ENCODE results near the gene ZNF324B.

ZNF324B gene

GRCh38 chr19:58407658-58408151 is 43.7 kb upstream of the ZNF324B start (continued):
- TF ChIP-seq ZNF501 (tag by site-specific recombination; IDR thresholded peaks at IDR 0.05) = 0 out of 2 replicates have a peak, but pooled peaks have one; percentile 16
- TF ChIP-seq ZNF529 (tag by site-specific recombination; IDR thresholded peaks at IDR 0.05; ENCODE audit: insufficient replicate concordance) = no peak
- TF ChIP-seq, protein P1, sequence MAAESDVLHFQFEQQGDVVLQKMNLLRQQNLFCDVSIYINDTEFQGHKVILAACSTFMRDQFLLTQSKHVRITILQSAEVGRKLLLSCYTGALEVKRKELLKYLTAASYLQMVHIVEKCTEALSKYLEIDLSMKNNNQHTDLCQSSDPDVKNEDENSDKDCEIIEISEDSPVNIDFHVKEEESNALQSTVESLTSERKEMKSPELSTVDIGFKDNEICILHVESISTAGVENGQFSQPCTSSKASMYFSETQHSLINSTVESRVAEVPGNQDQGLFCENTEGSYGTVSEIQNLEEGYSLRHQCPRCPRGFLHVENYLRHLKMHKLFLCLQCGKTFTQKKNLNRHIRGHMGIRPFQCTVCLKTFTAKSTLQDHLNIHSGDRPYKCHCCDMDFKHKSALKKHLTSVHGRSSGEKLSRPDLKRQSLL (tag by site-specific recombination; IDR thresholded peaks at IDR 0.05) = no peak
- no peak for TF ChIP-seq ZNF2 (tag by site-specific recombination; IDR thresholded peaks at IDR 0.05)
- TF ChIP-seq, protein P2, sequence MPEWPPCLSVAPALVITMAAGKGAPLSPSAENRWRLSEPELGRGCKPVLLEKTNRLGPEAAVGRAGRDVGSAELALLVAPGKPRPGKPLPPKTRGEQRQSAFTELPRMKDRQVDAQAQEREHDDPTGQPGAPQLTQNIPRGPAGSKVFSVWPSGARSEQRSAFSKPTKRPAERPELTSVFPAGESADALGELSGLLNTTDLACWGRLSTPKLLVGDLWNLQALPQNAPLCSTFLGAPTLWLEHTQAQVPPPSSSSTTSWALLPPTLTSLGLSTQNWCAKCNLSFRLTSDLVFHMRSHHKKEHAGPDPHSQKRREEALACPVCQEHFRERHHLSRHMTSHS (tag by site-specific recombination; IDR thresholded peaks at IDR 0.05) = no peak
- TF ChIP-seq ZNF138 (tag by site-specific recombination; IDR thresholded peaks at IDR 0.05; ENCODE audit: borderline replicate concordance) = no peak
- no peak for TF ChIP-seq ZNF549 (tag by site-specific recombination; IDR thresholded peaks at IDR 0.05)
- TF ChIP-seq ZNF175 (tag by site-specific recombination; IDR thresholded peaks at IDR 0.05) = no peak
- no peak for TF ChIP-seq ATF2 (tag by site-specific recombination; IDR thresholded peaks at IDR 0.05; ENCODE audit: low read depth)
- no peak for TF ChIP-seq SP7 (tag by site-specific recombination; IDR thresholded peaks at IDR 0.05)
- no peak for TF ChIP-seq ZNF341 (tag by site-specific recombination; IDR thresholded peaks at IDR 0.05; ENCODE audit: low read depth)
- TF ChIP-seq PBX3 (CRISPR knock-in tag; IDR thresholded peaks at IDR 0.05) = peak; percentile 20; the same call in 1 of the 2 replicates
- no peak for TF ChIP-seq ZNF274 (IDR thresholded peaks at IDR 0.05; ENCODE audit: low read length)
- TF ChIP-seq ZNF274 (tag by site-specific recombination; IDR thresholded peaks at IDR 0.05; ENCODE audit: borderline replicate concordance) = no peak
- TF ChIP-seq BCL11A (tag by site-specific recombination; IDR thresholded peaks at IDR 0.05; ENCODE audit: low read depth) = no peak
- TF ChIP-seq ZNF776 (tag by site-specific recombination; IDR thresholded peaks at IDR 0.05; ENCODE audit: borderline replicate concordance) = no peak
- TF ChIP-seq ZBTB8A (tag by site-specific recombination; IDR thresholded peaks at IDR 0.05) = no peak

GRCh38 chr19:58408152-58409009 is 43.0 kb upstream of the ZNF324B start, which contains the start of gene ZNF584:
TSS of gene ZNF584 (plus strand) at chr19:58408649. CDS start at chr19:58409148, 499 bp downstream.
- H3K4me3 ChIP-seq (ENCODE audit: low read depth, low read length) = peak within 1 kb of the TSS; percentile 98
- ChIA-PET CTCF (interaction anchor here (0.5 to 0.8 kb wide), 4 partner anchors 29 to 174 kb away, joined by 3 to 5 read pairs (median 4); no protein-coding TSS in a partner anchor), POLR2A (interaction anchor here (0.6 to 3.2 kb wide), 41 partner anchors 8 to 727 kb away, joined by 3 to 27 read pairs (median 6); partner anchors contain the start of genes CHMP2A, ERVK3-1, RNF225 and RPS5)
- H3K4me1 ChIP-seq (ENCODE audit: control insufficient read depth, insufficient read depth, low read length) = peaks cover 4% of the 10 kb centered on the region; the same call in 1 of the 2 replicates
- H3K27ac ChIP-seq (ENCODE audit: extremely low read depth, low read depth, low read length) = peak within 1 kb of the TSS; percentile 76
- H3K9me3 ChIP-seq (ENCODE audit: control insufficient read depth, insufficient read depth, low read depth, low read length) = no peaks in the 10 kb centered on the region
- peaks cover 9% of the 10 kb centered on the region in 2 experiments; a peak in 2 of 3 replicates for H3K36me3 ChIP-seq (ENCODE audit: control insufficient read depth in 2 of 2, insufficient read depth in 1 of 2, low read length in 2 of 2)
- TF ChIP-seq ZNF433 (tag by site-specific recombination; IDR thresholded peaks at IDR 0.05; ENCODE audit: low read depth) = no peak
- TF ChIP-seq AEBP2 (tag by site-specific recombination; IDR thresholded peaks at IDR 0.05; ENCODE audit: borderline replicate concordance) = no peak
- no peak; the same call in 1 of the 2 replicates for TF ChIP-seq ZFP69B (tag by site-specific recombination; IDR thresholded peaks at IDR 0.05)
- 0 out of 2 replicates have a peak, but pooled peaks have one; percentile 32 for TF ChIP-seq PRDM2 (tag by site-specific recombination; IDR thresholded peaks at IDR 0.05; ENCODE audit: borderline replicate concordance)
- TF ChIP-seq ZNF174 (tag by site-specific recombination; IDR thresholded peaks at IDR 0.05) = no peak

Measured in HEK293 (cell line).